Neural cell (in vitro differentiated cells): ENCODE results near the gene LHFPL6. TPM values are rescaled to one million over a fixed set of nuclear protein-coding genes. Genes with fewer than 3 reads are reported as not detected.

Experiments
- H2AFZ ChIP-seq: fragments of 200-600, 300-800 bp; sonication (generic), shearing (Covaris generic); 2 replicates; pipeline ENCODE4 v1.6.0; 2014; ENCODE audit warnings: low read depth, mild to moderate bottlenecking, antibody characterized with exemption, low read length, moderate library complexity
- H3F3A ChIP-seq: fragments of 200-600 bp; shearing (Covaris generic); 2 replicates; pipeline ENCODE4 v1.6.1; 2016; ENCODE audit warnings: mild to moderate bottlenecking, moderate library complexity, mixed read lengths, antibody characterized with exemption, low read length; ENCODE audit not compliant: insufficient read depth, poor library complexity, severe bottlenecking
- H3K27ac ChIP-seq: fragments of 200-600, 300-800 bp; sonication (generic), shearing (Covaris generic); 2 replicates; pipeline ENCODE4 v1.5.1; 2014; ENCODE audit warnings: mild to moderate bottlenecking, low read length, moderate library complexity
- H3K27me3 ChIP-seq: fragments of 300-800, 200-600 bp; sonication (generic), shearing (Covaris generic); 2 replicates; pipeline ENCODE4 v1.6.0; 2014; ENCODE audit warnings: mild to moderate bottlenecking, low read depth, low read length, moderate library complexity; ENCODE audit not compliant: insufficient read depth
- H3K36me3 ChIP-seq: fragments of 300-800, 200-600 bp; sonication (generic), shearing (Covaris generic); 2 replicates; pipeline ENCODE4 v1.5.1; 2014; ENCODE audit warnings: mild to moderate bottlenecking, antibody characterized with exemption, low read length, moderate library complexity; ENCODE audit not compliant: insufficient read depth
- H3K4me2 ChIP-seq: fragments of 300-800, 200-600 bp; sonication (generic), shearing (Covaris generic); 2 replicates; pipeline ENCODE4 v1.6.0; 2014; ENCODE audit warnings: mild to moderate bottlenecking, low read length
- H3K4me3 ChIP-seq: fragments of 300-800, 200-600 bp; sonication (generic), shearing (Covaris generic); 2 replicates; pipeline ENCODE4 v1.5.1; 2014; ENCODE audit warnings: mild to moderate bottlenecking, low read length, moderate library complexity
- H3K79me2 ChIP-seq: fragments of 200-600 bp; shearing (Covaris generic); replicated peaks from 2 replicates; pipeline ENCODE4 v1.6.0; 2014; ENCODE audit warnings: mild to moderate bottlenecking, low read length, moderate library complexity; ENCODE audit not compliant: insufficient read depth
- H3K9ac ChIP-seq: fragments of 300-800, 200-600 bp; sonication (generic), shearing (Covaris generic); 2 replicates; pipeline ENCODE4 v1.6.1; 2016; ENCODE audit warnings: mild to moderate bottlenecking, low read length, mixed read lengths
- H3K9me2 ChIP-seq: fragments of 200-600 bp; shearing (Covaris generic); 2 replicates; pipeline ENCODE4 v1.6.1; 2016; ENCODE audit warnings: mild to moderate bottlenecking, low read length, mixed read lengths; ENCODE audit not compliant: insufficient read depth
- H3K9me3 ChIP-seq: fragments of 200-600, 300-800 bp; sonication (generic), shearing (Covaris generic); 2 replicates; pipeline ENCODE4 v1.6.1; 2016; ENCODE audit warnings: mild to moderate bottlenecking, mixed run types, low read length, moderate library complexity, mixed read lengths
- H4K20me1 ChIP-seq: fragments of 200-600 bp; shearing (Covaris generic); 2 replicates; pipeline ENCODE4 v1.6.1; 2016; ENCODE audit warnings: mild to moderate bottlenecking, mixed run types; ENCODE audit not compliant: insufficient read depth
- EP300 ChIP-seq: fragments of 450-650 bp; conservative IDR thresholded peaks from 2 replicates; pipeline ENCODE4 v1.6.1; 2014; ENCODE audit warnings: antibody characterized with exemption, mild to moderate bottlenecking, moderate library complexity; ENCODE audit not compliant: poor library complexity, severe bottlenecking
- EZH2 ChIP-seq: fragments of 200-600, 300-800 bp; shearing (Covaris generic), sonication (generic); IDR thresholded peaks from 2 replicates; pipeline ENCODE4 v1.6.1; 2014; ENCODE audit warnings: antibody characterized with exemption, low read length, borderline replicate concordance, mild to moderate bottlenecking; ENCODE audit not compliant: insufficient read depth, poor library complexity, severe bottlenecking
- MXI1 ChIP-seq: fragments of 450-650 bp; conservative IDR thresholded peaks from 2 replicates; pipeline ENCODE4 v1.6.1; 2014; ENCODE audit warnings: antibody characterized with exemption, mild to moderate bottlenecking; ENCODE audit not compliant: poor library complexity, severe bottlenecking
- POLR2AphosphoS5 ChIP-seq: IDR thresholded peaks from 2 replicates; pipeline ENCODE4 v1.6.1; 2012
- RAD21 ChIP-seq: fragments of 450-650 bp; conservative IDR thresholded peaks from 2 replicates; pipeline ENCODE4 v1.6.1; 2014; ENCODE audit warnings: antibody characterized with exemption, mild to moderate bottlenecking, moderate library complexity
- SMC3 ChIP-seq: fragments of 450-650 bp; conservative IDR thresholded peaks from 2 replicates; pipeline ENCODE4 v1.6.1; 2014; ENCODE audit warnings: antibody characterized with exemption, mild to moderate bottlenecking, moderate library complexity; ENCODE audit not compliant: poor library complexity
- TAF1 ChIP-seq: IDR thresholded peaks from 2 replicates; pipeline ENCODE4 v1.6.1; 2012; ENCODE audit warnings: low read depth
- polyA plus RNA-seq: library from polyadenylated mRNA; depleted of rRNA; stranded (reverse); fragments of >200 nt; gene quantifications from 2 replicates; pipeline ENCODE4 v1.2.3, GENCODE V29; 2014
- TF ChIP-seq, protein P1 (sequence below): IDR thresholded peaks from 2 replicates; pipeline ENCODE4 v1.6.1; 2012; ENCODE audit warnings: borderline replicate concordance
- TF ChIP-seq, protein P2 (sequence below): fragments of 450-650 bp; IDR thresholded peaks from 2 replicates; pipeline ENCODE4 v1.5.1; 2014; ENCODE audit warnings: antibody characterized with exemption, mild to moderate bottlenecking, moderate library complexity; ENCODE audit not compliant: poor library complexity, severe bottlenecking

LHFPL6 gene
- polyA plus RNA-seq, 1 donor from 2014 or later = 36.3 TPM

DNA sequence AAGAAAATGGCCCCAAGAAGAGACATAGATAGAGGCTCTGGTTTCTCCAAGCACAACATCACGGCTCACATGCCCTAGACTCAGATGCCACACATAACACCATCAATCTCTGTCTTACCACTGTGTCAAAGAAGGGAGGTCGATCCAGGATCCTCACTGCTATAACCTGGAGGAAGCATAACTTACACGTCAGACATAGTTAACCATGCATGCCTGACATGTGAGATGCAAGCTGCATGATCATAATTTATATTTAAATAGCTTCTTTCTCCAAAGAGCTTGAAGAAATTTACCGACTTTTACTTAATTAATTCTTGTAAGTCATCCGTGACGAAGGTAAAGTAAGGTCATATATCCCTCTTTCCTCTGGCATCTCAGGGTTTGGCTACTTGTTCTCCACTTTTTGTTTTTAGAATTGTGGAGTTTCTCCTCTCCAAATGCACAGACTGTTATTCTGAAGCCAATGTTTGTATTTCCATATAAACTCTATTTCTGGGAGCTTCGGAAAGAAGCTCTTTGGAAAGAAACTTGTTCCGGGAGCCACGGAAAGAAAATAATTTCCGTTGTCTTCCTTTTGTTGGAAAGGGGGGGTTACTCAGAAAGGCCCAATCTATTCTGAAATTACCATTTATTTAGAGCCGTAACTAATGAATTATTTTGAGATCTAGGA is 205.6 kb downstream of the LHFPL6 start:
- no peaks in the 10 kb centered on the region for H3K9me3 ChIP-seq
- no peak overlapping the region for H3K4me2 ChIP-seq
- no peaks in the 10 kb centered on the region for H3K79me2 ChIP-seq
- no peaks in the 10 kb centered on the region for H3K27me3 ChIP-seq
- no peak overlapping the region for H3K9ac ChIP-seq
- no peaks in the 10 kb centered on the region for H4K20me1 ChIP-seq
- H3K27ac ChIP-seq = no peak overlapping the region
- no peaks in the 10 kb centered on the region for H3K9me2 ChIP-seq
- no peaks in the 10 kb centered on the region for H3K36me3 ChIP-seq
- no peaks in the 10 kb centered on the region for H3F3A ChIP-seq
- TF ChIP-seq SMC3 (no peak), RAD21 (no peak), TAF1 (no peak), EZH2 (no peak), POLR2AphosphoS5 (no peak), EP300 (no peak), MXI1 (no peak)
- TF ChIP-seq, protein P1, sequence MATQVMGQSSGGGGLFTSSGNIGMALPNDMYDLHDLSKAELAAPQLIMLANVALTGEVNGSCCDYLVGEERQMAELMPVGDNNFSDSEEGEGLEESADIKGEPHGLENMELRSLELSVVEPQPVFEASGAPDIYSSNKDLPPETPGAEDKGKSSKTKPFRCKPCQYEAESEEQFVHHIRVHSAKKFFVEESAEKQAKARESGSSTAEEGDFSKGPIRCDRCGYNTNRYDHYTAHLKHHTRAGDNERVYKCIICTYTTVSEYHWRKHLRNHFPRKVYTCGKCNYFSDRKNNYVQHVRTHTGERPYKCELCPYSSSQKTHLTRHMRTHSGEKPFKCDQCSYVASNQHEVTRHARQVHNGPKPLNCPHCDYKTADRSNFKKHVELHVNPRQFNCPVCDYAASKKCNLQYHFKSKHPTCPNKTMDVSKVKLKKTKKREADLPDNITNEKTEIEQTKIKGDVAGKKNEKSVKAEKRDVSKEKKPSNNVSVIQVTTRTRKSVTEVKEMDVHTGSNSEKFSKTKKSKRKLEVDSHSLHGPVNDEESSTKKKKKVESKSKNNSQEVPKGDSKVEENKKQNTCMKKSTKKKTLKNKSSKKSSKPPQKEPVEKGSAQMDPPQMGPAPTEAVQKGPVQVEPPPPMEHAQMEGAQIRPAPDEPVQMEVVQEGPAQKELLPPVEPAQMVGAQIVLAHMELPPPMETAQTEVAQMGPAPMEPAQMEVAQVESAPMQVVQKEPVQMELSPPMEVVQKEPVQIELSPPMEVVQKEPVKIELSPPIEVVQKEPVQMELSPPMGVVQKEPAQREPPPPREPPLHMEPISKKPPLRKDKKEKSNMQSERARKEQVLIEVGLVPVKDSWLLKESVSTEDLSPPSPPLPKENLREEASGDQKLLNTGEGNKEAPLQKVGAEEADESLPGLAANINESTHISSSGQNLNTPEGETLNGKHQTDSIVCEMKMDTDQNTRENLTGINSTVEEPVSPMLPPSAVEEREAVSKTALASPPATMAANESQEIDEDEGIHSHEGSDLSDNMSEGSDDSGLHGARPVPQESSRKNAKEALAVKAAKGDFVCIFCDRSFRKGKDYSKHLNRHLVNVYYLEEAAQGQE = no peak
- TF ChIP-seq, protein P2, sequence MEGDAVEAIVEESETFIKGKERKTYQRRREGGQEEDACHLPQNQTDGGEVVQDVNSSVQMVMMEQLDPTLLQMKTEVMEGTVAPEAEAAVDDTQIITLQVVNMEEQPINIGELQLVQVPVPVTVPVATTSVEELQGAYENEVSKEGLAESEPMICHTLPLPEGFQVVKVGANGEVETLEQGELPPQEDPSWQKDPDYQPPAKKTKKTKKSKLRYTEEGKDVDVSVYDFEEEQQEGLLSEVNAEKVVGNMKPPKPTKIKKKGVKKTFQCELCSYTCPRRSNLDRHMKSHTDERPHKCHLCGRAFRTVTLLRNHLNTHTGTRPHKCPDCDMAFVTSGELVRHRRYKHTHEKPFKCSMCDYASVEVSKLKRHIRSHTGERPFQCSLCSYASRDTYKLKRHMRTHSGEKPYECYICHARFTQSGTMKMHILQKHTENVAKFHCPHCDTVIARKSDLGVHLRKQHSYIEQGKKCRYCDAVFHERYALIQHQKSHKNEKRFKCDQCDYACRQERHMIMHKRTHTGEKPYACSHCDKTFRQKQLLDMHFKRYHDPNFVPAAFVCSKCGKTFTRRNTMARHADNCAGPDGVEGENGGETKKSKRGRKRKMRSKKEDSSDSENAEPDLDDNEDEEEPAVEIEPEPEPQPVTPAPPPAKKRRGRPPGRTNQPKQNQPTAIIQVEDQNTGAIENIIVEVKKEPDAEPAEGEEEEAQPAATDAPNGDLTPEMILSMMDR = no peak
- no peak overlapping the region for H3K4me3 ChIP-seq
- no peak overlapping the region for H2AFZ ChIP-seq

DNA sequence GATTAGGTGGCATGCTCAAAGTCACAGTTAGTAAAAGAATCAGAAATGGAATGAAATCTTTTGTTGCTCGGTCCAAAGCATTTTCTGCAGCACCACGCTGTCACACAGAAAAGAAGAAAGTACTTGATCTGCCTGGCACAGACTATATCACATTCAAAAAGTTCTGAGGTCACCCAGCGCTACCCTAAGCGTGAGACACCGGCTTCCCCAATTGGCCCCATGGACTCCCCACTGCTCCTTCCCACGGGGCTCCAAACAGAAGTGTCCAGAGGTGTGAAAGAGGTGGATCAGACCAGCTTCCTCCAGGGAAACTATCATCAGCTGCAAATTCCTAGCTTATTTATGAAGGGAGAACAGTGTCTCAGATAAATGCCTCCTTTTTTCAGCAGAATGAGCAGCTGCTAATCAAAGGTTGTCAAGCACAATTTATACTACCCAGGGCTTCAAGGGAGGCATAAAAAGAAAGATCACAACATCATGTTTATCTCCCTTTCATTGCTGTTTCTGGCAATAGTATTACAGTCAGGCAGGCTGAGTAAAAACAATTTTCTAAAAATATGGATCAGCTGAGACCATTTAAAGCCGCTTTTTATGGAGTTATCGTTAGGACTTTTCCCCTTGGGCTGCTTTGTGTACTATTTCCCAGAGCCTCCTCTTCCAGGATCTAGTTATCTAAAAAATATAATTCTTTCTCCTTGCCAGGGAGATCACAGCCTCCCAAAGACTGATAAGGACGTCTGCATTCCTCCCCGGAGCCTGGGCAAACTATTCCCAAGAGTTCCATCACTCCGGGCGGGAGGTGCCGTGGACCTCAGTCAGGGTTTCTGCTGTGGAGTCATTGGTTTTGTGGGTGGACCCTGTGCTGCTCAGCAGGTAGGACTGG is 208.0 kb downstream of the LHFPL6 start:
- TF ChIP-seq TAF1 = no peak
- peak; percentile 50 for TF ChIP-seq POLR2AphosphoS5
- peak; percentile 14 for TF ChIP-seq EP300
- Histone ChIP-seq H4K20me1 (no peaks in the 10 kb centered on the region), H3K27me3 (no peaks in the 10 kb centered on the region), H3K79me2 (no peaks in the 10 kb centered on the region), H3K9me3 (no peaks in the 10 kb centered on the region), H3K9ac (no peak overlapping the region), H3K9me2 (no peaks in the 10 kb centered on the region), H2AFZ (no peak overlapping the region), H3F3A (no peaks in the 10 kb centered on the region), H3K27ac (no peak overlapping the region), H3K36me3 (no peaks in the 10 kb centered on the region), H3K4me2 (no peak overlapping the region), H3K4me3 (peak overlapping the region; percentile 9)
